NCI-H524 (cell line): ENCODE measurements around the gene NGEF.

ENCODE experiments used
- DNase-seq, 2 experiments: peaks; one replicate each; lab custom pipeline; 2025; lab: John Stamatoyannopoulos, UW

NGEF gene

DNA sequence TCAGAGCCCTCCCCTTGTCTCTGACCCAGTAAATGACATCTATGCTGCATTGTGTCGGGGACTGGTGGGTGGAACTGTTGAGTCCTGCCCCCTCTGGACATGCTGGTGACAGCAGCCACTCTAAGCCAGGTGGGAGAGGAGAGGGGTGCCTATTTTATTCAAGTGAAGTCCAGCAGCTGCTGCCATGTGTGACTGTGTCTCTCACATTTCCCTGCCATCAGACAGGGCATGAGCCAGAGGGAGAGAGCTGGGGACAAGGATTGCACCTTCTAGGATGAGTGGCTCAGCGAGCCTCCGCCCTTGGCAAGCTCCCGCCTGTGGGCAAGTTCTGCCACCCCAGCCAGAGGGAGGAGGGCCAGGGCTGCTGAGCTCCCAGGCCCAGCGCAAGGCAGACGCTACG, 13.7 kb downstream of the NGEF start:
- DNase-seq = peak in 1 of 2 experiments; percentile 41

GRCh38 chr2:232998666-232998985, 14.4 kb downstream of the NGEF start:
- DNase-seq = no peak

GRCh38 chr2:232997749-232998665, 15.0 kb downstream of the NGEF start:
- DNase-seq = no peak

GRCh38 chr2:232994446-232994845, 18.6 kb downstream of the NGEF start:
- DNase-seq = no peak

- no peak for DNase-seq
These were observed 19.7 kb downstream of the NGEF start for GRCh38 chr2:232993231-232993821.

DNA sequence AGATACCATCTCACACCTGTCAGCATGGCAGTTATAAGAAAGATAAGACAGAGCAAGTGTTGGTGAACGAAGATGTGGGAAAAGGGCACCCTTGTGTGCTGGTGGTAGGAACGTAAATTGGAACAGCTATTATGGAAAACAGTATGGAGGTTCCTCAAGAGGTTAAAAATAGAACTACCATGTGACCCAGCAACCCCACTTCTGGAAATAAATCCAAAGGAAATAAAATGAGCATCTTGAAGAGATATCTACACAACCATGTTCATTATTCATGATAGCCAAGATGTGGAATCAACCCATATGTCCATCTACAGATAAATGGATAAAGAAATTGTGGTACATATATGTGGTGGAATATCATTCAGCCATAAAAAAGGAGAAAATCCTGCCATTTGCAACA, 26.9 kb downstream of the NGEF start:
- no peak for DNase-seq

GRCh38 chr2:232984451-232985207, 28.4 kb downstream of the NGEF start:
- no peak for DNase-seq

GRCh38 chr2:232983669-232984140, 29.4 kb downstream of the NGEF start:
- no peak for DNase-seq

DNA sequence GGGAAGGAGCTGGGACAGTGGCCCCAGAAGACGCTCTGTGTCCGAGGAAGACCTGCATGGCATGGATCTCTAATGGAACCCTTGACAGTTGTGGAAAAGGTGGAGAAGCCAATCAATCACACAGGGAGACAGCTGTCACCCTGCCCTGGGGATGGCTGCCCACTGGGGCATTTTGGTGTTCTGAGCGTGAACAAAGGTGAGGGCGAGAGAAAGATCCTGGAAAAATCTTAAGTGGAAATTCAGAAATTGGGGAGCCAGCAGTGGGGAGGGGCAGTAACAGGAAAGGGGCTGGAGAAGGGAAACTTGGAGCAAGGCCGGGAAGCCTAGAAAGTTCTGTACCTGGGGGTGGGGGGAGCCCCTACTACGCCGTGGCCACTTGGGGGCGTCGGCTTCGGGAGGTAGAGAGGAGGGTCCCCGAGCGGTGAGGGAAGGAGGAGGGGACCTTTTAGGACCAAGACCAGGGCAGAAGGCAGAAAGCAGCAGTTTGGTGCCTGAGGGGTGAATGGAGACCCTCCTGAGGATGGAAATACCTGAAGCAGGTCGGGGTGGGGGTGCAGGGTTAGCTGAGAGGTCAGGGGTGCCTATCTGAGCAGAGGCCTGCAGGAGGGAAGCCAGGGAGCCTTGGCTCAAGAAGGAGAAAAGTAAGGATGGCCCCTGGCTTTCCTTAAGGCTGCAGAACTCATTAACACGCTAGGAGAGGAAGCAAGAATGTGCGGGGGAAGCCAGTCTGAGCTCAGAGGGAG, 30.0 kb downstream of the NGEF start:
- DNase-seq = no peak

DNA sequence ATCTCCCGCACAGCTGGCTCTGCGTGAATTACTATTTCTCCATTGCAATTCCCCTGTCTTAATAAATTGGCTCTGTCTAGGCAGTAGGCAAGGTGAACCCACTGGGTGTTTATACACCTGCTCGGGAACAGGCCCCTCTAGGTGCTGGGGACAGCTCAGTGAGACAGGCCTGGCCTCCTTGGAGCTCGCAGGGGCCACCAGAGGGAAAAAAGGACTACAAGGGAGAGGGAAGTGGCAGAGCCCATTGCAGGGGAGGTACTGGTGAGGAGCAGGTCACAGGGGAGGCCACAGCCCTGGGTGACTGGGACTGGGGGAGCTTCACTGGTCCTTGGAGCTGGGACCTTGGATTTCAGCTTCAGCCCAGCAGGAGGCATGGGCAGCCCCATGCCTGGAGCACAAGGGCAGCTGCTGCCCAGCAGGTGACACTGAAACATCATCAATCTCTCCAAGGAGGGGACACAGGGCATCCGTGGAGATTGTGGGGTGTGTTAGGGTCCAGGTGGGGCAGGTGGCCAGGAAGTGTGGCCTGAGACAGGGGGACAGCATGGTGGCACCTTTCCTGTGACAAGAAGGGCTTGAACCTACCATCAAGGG, 31.2 kb downstream of the NGEF start:
- no peak for DNase-seq

DNA sequence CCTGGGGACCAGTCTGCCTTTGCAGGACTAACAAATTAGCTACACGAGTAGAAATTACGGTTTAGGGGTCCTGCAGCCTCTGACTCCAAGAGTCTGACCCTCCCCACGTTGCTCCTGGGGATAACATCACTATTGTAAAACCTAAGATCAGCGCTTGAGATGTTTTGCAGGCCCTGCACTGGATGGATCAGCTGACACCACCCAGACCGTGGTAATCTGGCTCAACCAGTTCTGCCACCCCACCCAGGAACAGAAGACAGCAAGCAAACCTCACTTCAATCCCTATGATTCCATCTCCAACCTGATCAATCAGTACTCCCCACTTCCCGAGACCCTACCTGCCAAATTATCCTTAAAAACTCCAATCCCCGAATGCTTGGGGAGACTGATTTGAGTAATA, 31.7 kb downstream of the NGEF start:
- DNase-seq = no peak

DNA sequence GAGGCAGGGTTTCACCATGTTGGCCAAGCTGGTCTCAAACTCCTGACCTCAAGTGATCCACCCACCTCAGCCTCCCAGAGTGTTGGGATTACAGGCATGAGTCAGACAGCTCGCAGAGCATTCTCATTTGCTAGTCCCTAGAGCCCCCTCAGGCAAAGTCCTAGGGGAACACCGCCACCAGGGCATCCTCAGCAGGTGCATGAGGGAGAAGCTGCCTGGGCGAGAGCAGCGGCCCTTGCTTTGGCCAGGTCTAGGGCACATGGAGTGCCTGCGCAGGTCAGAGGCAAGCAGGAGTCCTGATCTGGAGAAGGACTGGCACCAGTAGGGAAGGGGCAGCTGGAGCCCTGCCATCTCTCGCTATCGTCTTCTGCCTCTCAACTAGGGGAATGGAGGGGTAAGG, 32.4 kb downstream of the NGEF start:
- no peak for DNase-seq

DNA sequence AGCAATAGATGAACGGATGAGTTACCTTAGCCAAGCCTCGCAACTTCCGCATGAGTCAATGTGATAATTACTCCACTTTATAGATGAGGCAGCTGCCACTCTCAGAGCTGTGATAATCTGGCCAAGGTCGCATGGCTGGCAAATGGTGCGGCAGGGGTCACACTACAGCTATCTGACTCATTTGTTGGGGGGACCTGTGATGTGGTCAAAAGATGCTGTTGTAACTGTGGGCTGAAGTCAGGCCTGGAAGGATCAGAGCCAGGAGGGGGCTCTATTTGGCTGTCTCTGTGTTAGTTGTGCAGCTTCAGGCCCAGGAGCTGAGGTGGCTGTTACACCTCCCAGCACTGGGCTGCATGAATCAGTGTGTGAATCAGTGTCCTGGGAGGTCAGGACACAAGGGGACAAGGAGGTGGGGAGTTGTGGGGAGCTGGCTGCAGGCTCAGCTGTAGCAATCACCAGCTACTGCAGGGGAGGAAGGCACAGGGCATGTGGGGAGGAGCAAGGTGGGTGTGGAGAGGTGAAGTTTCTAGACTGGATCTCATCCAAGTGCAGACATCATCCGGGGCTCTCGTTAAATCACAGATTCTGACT, 33.1 kb downstream of the NGEF start:
- DNase-seq = no peak

DNA sequence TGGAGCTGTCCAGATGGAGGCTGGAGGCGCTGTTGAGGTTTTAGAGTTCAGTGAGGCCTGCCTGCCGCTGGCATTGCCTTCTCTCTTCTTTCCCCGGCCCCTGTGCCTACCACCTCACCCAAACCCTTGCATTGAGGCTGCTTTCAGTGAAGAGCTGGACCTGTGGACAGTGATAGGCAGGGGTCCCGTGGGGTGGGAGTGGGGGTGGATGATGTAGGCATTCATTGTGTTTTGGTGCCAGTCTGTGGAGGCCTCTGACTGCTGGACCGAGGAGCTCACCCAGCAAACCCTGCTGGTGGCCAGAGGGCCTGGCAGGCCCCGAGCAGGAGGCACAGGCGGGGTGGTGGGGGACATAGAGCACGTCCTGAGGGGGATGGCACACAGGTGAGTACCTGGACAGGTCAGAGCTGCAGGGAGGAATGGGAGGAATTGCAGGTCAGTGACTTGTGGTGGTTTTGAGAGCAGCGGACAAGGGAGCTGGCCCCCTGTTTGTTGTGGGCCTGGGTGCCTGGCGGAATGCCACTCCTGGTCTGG, 35.6 kb downstream of the NGEF start:
- no peak for DNase-seq

DNA sequence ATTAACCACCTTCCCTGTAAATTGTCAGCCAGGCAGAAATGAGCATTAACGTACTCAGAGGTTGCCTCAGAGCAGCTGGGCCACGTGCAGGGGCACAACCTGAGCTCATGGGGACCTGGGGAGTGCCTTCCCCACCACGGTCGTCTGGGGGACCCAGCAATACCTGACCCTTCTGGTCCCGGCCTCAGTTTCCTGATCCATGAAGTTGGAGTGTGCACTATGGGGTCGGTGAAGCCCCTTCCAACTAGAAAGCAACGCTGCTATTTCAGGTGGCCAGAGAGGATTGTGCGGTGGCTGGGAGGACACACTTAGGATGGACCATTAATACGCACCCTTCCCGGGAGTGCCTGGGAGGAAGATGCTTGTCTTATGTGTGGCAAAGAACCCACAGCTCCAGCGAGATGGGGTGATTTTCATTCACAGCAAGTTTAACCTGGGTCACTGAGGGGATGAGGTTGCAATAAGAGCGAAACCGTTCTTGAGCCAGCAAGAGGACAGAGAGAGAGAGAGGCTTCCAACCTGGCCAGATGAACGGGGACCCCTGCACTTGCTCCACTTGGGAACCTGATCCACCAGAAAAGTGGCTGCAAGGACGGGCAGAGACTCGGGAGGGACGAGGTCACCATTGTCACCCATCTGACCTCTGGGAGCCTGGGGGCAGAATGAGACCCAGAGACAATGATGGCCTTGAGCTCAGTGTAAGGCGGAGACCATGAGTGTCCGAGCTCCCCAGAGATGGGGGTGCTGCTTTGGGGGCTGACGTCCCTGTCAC, 36.2 kb downstream of the NGEF start:
- no peak for DNase-seq

GRCh38 chr2:232976176-232976575, 36.9 kb downstream of the NGEF start:
- DNase-seq = no peak

DNA sequence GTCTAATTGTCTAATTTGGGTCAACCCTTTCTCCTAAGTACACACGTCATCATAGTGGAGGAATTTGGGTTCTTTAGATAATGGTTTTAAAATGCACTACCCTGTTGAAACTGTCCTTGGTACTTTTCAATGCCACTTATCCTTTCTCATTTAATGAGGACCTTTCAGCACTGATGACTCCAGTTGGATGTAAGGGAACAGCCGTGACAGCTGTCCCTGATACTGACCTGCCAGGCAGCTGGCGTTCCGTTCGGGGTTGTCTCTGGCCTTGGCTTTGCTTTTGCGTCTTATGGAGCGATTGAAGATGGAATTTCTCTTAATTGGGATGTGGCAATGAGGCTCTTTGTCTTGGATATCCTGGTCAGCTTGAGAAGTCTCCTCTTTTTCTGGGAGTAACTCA, 38.7 kb downstream of the NGEF start:
- peak in 1 of 2 experiments; percentile 39 for DNase-seq

- no peak for DNase-seq
These were observed 39.3 kb downstream of the NGEF start for GRCh38 chr2:232973796-232974195.

GRCh38 chr2:232973011-232973735, 39.9 kb downstream of the NGEF start:
- DNase-seq = no peak

GRCh38 chr2:232971744-232972143, 41.3 kb downstream of the NGEF start:
- no peak for DNase-seq
